MM.1S (cell line): ENCODE results near the gene FAM124A.

ENCODE experiments used
- CTCF ChIP-seq: fragments of 300-600 bp; sonication (generic); IDR thresholded peaks from 2 replicates; pipeline ENCODE4 v1.5.1; 2016; ENCODE audit warnings: antibody characterized with exemption, low read length, mixed read lengths
- EZH2 ChIP-seq: fragments of 300-600 bp; sonication (generic); optimal IDR thresholded peaks from 2 replicates; pipeline ENCODE3; 2017; ENCODE audit warnings: low read depth, mild to moderate bottlenecking, antibody characterized with exemption, low read length, mixed read lengths
- EZH2phosphoT487 ChIP-seq: fragments of 300-600 bp; sonication (generic); IDR thresholded peaks from 2 replicates; pipeline ENCODE4 v1.6.1; 2018; ENCODE audit warnings: antibody characterized with exemption, low read length

- no peak for TF ChIP-seq CTCF
- TF ChIP-seq EZH2, result no peak
- TF ChIP-seq EZH2phosphoT487, result no peak
These were observed 103.6 kb downstream of the FAM124A start for GRCh38 chr13:51325837-51326236.
